ENCODE data around the gene PRLR.

DNA sequence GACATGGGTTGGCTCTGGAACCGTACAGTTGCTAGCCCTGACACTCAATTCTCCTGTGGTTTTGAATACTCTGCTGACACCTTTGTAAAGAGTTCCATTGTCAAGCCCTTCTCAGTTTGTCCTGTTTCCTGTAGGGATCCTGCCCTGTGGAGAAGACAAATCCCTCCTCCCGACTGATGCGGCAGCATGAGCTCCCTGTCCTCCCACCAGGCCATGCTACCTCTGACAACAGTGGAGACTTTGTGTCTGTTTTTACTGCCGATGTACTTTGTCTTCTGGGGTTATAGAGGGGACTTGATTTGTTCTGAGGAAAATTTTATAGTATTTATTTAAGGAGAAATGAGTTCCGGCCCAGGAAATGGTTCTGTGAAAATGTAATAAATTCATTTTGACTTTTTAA is 57.8 kb downstream of the PRLR start:
- TF ChIP-seq, protein P1, sequence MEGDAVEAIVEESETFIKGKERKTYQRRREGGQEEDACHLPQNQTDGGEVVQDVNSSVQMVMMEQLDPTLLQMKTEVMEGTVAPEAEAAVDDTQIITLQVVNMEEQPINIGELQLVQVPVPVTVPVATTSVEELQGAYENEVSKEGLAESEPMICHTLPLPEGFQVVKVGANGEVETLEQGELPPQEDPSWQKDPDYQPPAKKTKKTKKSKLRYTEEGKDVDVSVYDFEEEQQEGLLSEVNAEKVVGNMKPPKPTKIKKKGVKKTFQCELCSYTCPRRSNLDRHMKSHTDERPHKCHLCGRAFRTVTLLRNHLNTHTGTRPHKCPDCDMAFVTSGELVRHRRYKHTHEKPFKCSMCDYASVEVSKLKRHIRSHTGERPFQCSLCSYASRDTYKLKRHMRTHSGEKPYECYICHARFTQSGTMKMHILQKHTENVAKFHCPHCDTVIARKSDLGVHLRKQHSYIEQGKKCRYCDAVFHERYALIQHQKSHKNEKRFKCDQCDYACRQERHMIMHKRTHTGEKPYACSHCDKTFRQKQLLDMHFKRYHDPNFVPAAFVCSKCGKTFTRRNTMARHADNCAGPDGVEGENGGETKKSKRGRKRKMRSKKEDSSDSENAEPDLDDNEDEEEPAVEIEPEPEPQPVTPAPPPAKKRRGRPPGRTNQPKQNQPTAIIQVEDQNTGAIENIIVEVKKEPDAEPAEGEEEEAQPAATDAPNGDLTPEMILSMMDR (IDR thresholded peaks at IDR 0.05; ENCODE audit: low read depth, low read length, poor library complexity, severe bottlenecking): no peak
- TF ChIP-seq EZH2phosphoT487 (IDR thresholded peaks at IDR 0.05; ENCODE audit: borderline replicate concordance, low read length): no peak

Data from DOHH2 (cell line).